Superior temporal gyrus (tissue), 1 donor: ENCODE results near the gene BCAT1.
"Not testable (repeated sequence)": the region's sequence is repeated elsewhere in the genome, so short reads cannot be mapped to it uniquely, and the experiment has no call there.

Experiments used
- DNase-seq: peaks from one replicate; pipeline ENCODE4 v3.0.0-alpha.2; 2016; ENCODE audit errors: extremely low spot score

Gene BCAT1

DNA sequence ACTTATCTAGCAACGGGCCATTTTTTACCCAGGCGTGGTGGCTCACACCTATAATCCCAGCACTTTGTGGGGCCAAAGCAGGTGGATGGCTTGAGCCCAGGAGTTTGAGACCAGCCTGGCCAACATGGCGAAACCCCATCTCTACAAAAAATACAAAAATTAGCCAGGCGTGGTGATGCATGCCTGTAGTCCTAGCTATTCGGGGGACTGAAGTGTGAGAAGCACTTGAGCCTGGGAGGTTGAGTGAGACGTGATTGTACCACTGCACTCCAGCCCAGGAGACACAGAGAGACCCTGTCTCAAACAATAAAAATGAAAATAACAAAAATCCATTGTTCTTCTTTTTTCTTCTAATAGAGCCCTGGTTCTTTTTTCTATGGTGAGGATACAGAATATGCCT is 7.5 kb upstream of the BCAT1 start:
- DNase-seq = not testable (repeated sequence)

DNA sequence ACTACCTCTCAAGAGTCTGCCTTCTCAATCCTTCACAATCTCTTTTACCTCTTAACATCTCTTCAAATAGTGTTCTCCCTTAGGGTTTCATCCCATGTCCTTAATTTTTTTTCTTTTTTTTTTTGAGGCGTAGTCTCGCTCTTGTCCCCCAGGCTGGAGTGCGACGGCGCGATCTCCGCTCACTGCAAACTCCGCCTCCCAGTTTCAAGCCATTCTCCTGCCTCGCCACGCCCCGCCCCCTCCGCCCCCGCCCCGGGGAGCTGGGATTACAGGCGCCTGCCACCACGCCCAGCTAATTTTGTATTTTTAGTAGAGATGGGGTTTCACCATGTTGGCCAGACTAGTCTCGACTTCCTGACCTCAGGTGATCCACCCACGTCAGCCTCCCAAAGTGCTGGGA is 7.0 kb upstream of the BCAT1 start:
- DNase-seq = no peak

DNA sequence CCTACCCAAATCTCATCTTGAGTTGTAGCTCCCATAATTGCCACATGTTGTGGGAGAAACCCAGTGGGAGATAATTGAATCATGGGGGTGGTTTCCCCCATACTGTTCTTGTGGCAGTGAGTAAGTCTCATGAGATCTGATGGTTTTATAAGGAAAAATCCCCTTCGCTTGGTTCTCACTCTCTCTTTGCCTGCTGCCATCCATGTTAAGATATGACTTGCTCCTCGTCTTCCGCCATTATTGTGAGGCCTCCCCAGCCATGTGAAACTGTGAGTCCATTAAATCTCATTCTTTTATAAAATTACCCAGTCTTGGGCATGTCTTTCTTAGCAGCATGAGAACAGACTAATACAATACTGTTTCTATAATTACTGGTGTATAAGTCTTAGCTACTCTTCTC is 6.5 kb upstream of the BCAT1 start:
- no peak for DNase-seq

DNA sequence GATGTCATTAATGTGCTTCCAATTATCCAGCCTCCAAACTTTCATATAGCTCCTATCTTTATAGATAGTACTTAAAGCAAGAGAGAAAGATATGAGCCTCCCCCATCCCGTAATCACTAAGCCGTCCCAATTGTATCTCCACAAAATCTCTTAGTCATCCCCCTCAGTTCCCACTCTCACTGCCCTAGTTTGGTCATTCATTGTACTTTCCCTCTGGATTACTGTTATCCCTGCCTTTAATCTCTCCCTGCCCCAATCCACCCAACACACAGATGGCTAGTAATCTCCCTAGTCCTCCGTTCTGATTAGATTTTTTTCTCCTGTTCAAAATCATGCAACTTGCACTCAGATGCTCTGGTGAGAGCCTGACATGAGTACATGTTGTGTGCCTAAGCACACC is 5.4 kb upstream of the BCAT1 start:
- no peak for DNase-seq

DNA sequence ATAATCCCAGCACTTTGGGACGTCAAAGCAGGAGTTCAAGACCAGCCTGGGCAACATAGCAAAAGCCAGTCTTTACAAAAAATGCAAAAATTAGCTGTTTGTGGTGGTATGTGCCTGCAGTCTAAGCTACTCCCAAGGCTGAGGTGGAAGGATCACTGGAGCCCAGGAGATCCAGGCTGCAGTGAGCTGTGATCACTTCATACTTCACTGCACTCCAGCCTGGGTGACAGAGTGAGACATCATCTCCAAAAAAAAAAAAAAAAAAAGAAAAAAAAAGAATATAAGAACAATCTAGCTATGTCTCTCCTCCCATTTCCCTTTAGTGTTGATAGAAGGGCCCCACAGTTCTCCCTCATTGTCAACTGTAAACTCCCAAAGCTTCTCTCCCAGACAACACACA is 3.5 kb upstream of the BCAT1 start:
- DNase-seq = no peak

DNA sequence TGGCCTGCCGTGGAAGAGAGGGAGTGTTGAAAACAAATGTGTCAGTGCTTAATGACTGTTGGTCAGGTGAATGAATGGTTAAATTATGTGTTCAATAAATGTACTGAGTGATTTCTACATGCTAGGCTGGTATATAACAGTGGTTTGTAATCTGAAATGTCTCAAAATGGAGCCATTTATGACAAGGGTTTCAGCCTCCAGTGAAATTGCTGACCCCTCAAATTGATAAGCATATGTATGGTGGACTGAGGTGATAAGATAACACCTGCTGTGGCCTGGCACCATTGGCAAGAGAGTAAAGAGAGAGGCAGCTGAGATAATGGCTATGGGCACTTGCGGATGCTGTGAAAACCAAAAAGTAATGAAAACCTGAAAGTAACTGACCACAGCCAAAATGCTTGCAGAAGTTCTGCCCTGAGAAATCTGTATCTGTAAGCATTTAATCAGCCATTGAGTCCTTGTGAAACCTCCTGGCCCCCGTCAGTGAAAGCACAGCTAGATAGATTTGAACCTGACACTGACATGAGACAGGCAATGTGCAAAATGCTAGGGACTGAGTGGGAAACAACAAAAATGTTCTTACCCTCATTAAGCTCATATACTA is 1.4 kb upstream of the BCAT1 start:
- no peak for DNase-seq

DNA sequence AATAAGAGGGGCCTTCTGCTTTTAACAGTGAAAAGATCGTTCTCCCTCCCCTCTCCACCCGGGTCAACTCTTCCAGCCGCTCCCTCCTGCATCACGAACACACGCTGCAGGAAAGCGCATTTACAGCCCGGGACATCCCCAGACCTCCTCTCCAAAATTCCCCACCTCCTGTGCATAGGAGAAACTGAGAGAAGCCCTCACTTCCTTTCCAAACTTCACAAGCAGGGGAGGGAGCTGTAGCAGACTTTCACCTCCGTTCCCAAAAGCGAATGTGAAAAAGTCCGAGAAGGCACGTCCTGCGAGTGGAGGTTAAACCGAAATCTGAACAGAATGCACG is 513 bp downstream of the BCAT1 start:
- no peak for DNase-seq

DNA sequence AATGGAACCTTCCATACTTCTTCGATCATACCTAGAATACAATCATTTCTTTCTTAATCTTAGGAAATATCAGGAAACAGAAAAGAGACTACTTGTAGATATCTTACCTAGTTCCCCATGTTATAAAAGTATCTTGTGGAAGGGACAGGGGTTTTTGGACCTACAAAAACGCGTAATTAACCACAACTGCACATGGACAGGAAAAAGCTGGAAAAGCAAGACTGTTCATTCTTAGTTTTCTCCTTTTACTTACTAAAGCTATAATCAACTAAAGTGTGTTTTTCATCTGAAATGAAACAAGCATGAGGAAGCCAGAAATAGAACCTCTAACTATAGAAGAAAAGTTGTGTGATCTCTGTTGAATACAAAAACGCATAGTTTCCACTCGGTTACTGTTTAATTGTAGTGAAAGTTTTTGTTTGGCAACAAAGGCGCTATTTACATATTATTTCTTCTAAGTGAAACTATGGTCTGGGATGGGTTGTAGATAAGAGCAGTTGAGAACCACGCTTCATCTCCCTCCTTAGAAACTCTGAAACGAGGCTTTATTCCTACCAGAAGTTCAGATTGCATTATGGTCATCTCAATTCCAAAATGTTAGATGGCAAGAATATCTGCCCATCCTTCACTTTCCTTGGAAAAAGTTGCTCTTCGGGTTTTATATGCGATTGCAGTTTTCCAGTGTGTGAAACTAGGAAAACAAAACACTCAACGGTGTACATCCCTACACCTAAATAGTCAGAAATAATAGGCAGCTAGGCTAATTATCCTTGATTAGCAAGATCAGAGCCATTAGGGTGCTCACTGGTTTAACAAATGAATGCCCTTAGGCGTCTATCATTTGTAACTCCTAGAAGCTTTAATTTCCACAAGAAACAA is 1.1 kb downstream of the BCAT1 start:
- no peak for DNase-seq

DNA sequence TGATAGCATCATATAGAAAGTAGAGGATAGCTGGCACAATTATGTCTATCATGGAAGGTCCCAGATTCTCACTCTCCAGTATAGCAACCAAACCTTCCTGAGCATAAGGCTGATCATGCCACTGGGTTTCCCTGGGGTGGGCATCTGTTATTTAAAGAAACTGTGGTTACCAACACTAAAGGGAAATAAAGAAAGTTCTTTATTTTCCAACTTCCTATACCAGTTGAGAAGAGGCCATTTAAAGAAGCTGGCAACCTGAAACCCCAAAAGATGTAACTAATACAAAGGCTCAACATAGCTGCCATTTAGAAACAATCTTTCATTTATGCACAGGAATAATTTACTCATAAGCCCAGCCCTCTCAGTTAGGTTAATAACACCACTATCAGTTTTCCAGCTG is 3.1 kb downstream of the BCAT1 start:
- no peak for DNase-seq

DNA sequence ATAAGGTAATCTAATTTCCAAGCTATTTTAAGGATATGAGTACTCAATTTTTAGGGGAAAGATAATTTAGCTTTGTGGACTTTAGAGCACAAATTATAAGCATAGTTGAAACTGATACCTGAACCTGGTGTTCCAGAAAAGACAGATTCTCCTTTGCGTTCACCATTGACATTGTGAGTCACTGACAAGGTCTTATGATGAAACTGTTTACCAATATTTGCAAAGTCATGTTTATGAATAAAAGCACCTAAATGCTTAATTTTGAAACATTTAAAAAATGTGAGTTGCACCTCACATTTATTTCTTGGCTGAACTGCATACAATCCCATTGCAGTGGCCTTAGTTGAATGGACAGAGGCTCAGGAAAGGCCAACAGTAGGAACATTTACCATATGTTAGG is 3.9 kb downstream of the BCAT1 start:
- no peak for DNase-seq

DNA sequence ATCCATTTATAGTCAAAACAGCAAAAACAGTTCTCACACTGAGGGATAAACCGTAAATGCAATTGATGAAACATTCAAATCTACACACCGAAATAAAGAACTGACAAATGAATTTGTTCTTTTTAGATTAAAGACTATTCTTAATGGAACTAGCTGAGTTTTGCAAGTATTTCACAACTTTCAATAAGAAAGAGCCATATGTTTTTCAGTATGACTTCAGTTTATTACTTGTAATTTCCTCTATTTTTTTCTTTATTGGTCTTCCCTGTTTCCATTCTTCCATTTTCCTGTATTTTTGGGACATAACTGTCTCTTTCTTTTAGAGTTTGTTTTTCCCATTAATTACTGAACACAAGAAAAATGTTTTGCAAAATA is 4.3 kb downstream of the BCAT1 start:
- no peak for DNase-seq

DNA sequence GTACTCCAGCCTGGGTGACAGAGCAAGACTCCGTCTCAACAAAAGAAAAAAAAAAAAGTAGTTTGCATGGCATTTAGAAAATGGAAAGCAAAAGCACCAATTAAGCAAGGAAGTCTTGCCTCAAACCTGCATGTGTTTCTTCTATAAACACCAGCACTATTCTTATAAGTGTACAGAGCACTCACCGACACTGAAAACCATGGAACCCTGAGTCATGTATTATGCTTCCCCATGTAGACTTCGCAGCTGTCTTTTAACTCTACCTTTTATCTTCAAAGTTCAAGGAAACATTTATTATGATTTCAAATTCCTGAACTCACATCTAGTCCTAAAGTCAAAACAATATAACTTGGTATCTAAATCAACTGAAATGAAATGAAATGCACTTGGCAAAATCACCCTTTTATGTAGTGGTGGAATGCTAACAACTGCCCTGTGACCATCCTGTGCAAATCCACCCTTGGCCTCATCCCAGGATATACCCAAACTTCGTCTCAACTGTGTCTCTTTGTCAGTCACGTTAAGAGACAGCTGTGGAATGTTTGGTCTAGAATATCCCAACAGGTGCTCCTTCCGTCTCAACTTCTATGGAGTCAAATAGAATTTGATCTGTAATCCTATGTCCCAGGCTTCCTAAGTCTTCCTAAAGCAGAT is 4.8 kb downstream of the BCAT1 start:
- no peak for DNase-seq

DNA sequence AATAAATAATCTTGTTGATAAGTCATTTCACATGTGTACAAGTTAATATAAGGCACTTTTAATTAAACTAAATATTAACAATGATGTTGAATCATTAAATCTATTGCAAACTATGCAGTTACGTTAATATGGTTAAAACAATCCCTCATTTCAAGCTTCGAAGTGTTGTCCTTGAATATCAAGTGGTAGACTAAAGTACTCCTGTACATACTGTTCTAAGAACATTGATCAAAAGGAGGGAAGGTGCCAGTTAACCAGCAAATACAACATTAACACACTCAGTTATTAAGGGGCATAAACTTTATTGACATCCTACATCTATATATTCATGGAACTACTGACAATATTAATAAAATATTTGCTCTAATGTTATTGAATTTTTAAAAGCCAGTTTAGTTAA is 8.7 kb downstream of the BCAT1 start:
- no peak for DNase-seq

DNA sequence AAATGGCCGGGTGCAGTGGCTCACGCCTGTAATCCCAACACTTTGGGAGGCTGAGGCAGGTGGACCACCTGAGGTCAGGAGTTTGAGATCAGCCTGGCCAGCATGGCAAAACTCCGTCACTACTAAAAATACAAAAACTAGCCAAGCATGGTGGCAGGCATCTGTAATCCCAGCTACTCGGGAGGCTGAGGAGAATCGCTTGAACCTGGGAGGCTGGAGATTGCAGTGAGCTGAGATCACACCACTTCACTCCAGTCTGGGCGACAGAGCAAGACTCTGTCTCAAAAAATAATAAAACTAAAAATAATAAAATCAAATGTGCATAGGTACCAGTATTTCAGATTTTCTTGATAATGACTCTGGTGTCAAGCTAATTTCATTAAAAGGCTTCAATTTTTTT is 9.3 kb downstream of the BCAT1 start:
- not testable (repeated sequence) for DNase-seq

DNA sequence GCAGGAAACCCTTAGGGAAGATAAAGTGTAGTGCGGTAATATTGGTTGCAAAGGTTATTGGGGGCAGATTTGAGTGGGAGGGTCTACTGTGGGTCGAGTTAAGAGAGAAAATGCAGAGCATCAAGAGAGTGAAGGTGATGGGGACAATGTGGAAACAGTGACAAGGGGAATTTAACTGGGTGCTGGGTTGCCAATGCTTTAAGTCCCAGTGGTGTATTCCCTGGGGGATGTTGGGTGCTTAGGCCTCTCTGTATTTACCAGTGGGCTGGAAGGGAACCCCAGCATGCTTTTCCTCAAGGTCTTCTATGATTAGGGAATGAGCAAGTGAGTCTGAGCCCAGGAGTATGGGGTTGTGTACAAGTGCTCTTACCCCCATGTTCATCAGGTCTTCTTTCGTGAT is 10.6 kb downstream of the BCAT1 start:
- DNase-seq = no peak

DNA sequence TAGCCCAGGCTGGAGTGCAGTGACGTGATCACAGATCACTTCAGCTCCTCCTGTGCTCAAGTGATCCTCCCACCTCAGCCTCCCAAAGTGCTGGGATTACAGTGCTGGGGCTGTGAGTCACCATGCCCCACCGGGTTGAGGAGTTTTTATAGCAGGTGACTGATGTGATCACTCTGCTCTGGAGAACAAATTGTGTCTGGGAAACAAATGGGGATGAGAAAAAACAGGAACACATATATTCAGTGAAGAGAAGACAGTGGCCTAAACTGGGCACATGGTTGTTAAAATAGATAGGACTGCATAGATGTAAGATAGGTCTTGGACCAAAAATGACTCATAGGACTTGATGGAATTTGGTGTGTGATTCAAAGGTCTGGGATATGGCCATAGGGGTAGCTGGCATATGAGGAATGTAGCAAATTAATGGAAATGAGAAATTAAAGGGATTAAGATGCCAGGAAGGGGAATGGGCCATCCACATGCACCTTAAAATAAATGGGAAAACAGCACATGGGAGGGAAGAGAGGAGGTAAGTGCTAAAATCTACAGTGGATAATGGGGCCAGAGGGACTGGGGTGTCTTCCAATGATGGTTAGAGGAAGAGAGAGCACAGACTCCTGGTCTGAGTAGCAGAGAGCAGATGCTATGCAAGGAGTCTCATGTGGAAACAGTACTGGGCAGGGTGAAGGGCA is 11.2 kb downstream of the BCAT1 start:
- no peak for DNase-seq

DNA sequence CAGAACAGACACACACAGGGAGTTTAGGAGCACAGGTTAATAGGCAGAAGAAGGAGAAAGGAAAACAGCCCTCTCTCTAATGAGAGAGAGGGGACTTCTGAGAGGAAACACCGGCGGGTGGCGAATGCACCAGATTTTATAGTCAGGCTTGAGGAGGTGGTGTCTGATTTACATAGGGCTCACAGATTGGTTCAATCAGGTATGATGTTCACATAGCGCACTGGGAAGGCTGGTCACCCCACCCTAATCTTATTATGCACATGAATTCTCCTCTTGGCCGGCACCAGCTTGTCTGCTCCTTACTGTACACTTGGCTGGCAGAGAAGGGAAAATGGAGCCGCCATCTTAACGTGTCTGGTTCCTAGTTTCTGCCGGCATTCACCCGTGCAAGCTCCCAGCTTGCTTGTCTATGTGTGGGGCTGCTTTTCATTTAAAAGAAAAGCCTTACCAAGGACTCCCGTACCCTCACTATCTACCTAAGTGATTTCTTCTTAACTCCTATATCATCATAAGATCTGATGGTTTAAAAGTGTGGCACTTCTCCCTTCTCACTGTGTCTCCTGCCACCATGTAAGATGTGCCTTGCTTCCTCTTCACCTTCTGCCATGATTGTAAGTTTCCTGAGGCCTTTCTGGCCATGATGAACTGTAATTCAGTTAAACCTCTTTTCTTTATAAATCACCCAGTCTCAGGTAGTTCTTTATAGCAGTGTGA is 15.1 kb downstream of the BCAT1 start:
- DNase-seq = no peak

DNA sequence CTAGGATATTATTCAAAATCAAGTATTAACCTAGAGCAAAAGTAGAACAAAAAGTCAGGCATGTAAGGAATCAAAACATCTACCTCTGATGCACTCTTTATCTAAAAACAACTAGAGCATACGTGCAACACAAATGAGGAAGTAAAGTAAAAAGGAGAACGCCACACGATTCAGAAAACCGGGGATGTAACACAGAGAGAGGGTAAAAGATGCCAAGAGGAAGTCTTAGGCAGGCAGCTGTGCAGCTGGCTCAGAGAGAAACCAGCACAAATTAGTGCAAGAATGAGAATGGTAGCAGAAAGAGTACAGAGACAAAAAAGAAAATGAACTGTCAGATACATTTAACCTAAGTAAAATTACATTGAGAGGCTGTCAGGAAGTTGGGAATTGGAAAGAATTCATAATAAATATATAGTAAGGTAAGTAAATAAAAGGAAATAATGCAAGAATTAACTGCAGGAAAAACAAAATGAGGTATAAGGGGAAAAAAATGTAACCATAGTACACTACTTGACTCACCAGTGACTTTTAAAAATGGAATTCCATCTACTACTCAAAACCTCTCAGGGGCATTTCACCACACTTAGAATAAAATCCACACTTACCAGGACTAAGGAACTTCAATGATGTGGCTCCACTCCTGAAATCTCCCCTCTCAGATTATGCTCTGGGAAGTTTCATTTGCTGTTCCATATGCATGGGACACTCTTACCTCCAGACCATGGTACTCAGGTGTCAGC is 17.1 kb downstream of the BCAT1 start:
- peak; percentile 26 for DNase-seq

DNA sequence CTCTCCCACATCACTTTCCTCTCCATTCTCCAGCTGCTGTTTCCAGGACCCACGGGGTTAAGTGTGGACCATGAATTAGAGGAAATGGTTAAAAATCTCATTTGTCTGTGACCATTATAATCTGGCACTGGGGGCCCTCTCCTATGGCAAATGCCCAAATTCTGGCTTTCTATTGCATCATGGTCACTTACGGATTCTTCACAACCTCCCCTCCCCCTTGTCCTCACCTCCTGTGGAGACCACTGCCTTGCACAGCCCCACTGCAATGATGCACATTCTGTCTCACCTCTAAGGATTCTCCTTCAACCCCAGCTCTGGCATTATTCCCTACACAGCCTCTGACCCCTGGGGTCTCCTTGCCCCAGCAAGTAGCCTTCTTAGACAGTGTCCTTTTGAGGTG is 18.9 kb downstream of the BCAT1 start:
- no peak for DNase-seq

DNA sequence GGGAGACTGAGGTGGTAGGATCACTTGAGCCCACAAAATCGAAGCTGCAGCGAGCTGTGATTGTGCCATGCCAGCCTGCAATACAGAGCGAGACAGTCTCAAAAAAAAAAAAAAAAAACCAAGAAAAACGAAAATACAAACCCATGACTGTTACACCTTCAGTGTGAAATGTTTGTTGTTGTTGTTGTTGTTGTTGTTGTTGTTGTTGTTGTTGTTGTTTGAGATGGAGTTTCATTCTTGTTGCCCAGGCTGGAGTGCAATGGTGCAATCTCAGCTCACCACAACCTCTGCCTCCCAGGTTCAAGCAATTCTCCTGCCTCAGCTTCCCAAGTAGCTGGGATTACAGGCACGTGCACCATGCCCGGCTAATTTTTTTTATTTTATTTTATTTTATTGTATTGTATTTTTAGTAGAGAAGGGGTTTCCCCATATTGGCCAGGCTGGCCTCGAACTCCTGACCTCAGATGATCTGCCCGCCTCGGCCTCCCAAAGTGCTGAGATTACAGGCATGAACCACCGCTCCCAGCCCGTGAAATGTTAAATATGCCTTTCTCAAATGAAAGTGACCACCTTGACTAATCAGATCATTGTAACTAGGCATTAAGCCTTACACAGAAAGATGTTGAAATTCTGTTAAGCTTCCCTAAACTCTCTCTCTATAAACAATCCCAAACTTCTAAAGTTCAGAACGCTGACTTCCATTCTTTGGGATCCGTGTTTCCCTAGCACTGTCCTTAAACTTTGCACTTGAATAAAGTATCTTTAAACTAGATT is 20.2 kb downstream of the BCAT1 start:
- DNase-seq = not testable (repeated sequence)

DNA sequence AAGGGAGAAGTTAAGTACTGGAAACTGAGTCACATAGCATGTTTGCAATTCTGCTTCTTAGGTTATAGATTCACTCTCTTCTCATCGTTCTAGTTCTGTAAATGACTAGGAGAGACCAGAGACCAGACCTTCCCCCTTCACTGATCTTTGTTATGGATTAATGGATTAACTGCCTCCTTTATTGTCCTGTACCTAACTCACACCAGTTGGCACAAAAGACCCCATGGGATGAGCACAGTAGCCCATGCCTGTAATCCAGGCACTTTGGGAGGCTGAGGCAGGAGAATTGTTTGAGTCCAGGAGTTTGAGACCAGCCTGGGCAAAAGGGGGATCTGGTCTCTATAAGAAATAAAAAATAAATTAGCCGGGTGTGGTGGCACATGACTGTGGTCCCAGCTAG is 20.8 kb downstream of the BCAT1 start:
- no peak for DNase-seq
